IMR-90 (cell line): ENCODE data around the gene COL23A1. TPM values are rescaled to one million over a fixed set of nuclear protein-coding genes. Genes with fewer than 3 reads are reported as not detected.

Experiments
- ATAC-seq: fragments of 200-7000 bp; cut with Tn5 transposase; 2 replicates; pipeline ENCODE4 v1.9.1; 2020; ENCODE audit warnings: low read depth, mild to moderate bottlenecking, moderate library complexity
- BruUV-seq: library from RNA; stranded (reverse); fragments of 400-500 nt; replicated peaks from 2 replicates; lab custom pipeline; 2021; lab: Mats Ljungman, UMichigan
- CTCF ChIA-PET: fragments of 300-600 bp; formaldehyde crosslinking; extraction: SDS; loops from one replicate; lab custom pipeline; 2021; ENCODE audit warnings: antibody characterized with exemption; lab: Yijun Ruan, JAX
- POLR2A ChIA-PET: fragments of 300-600 bp; sonication (Branson Sonifier 250); formaldehyde crosslinking; loops from one replicate; lab custom pipeline; 2022; ENCODE audit warnings: antibody characterized with exemption; ENCODE audit not compliant: unreplicated experiment; lab: Charles Lee
- DNase-seq: peaks from one replicate; pipeline ENCODE4 v3.0.0; 2013
- H2AFZ ChIP-seq: replicated peaks from 2 replicates; pipeline ENCODE3; 2013; ENCODE audit warnings: low read length, mild to moderate bottlenecking; ENCODE audit not compliant: poor library complexity
- H2AK5ac ChIP-seq: 2 replicates; pipeline ENCODE4 v1.6.1; 2013; ENCODE audit warnings: low read depth, low read length, inconsistent platforms
- H2AK9ac ChIP-seq: replicated peaks from 2 replicates; pipeline ENCODE3; 2013; ENCODE audit warnings: mild to moderate bottlenecking, low read depth, low read length, moderate library complexity; ENCODE audit not compliant: poor library complexity
- H2BK120ac ChIP-seq: 2 replicates; pipeline ENCODE4 v1.6.1; 2013; ENCODE audit warnings: low read depth, low read length, inconsistent platforms
- H2BK15ac ChIP-seq: 3 replicates; pipeline ENCODE4 v1.6.1; 2013; ENCODE audit warnings: low read depth, low read length, inconsistent platforms
- H2BK20ac ChIP-seq: 2 replicates; pipeline ENCODE4 v1.6.1; 2013; ENCODE audit warnings: low read depth, mild to moderate bottlenecking, inconsistent platforms, low read length, moderate library complexity
- H2BK5ac ChIP-seq: 2 replicates; pipeline ENCODE4 v1.6.1; 2013; ENCODE audit warnings: mild to moderate bottlenecking, low read depth, low read length, inconsistent platforms; ENCODE audit not compliant: poor library complexity, severe bottlenecking
- H3K14ac ChIP-seq: replicated peaks from 2 replicates; pipeline ENCODE4 v1.6.1; 2013; ENCODE audit warnings: low read depth, low read length, inconsistent platforms
- H3K18ac ChIP-seq: 2 replicates; pipeline ENCODE4 v1.6.1; 2013; ENCODE audit warnings: low read depth, low read length, control low read depth
- H3K23ac ChIP-seq: 2 replicates; pipeline ENCODE4 v1.6.1; 2013; ENCODE audit warnings: low read depth, low read length, inconsistent platforms
- H3K27ac ChIP-seq: 2 replicates; pipeline ENCODE4 v1.5.1; 2013; ENCODE audit warnings: mild to moderate bottlenecking, control low read depth, low read length; ENCODE audit not compliant: insufficient read depth
- H3K27me3 ChIP-seq: 2 replicates; pipeline ENCODE4 v1.6.1; 2013; ENCODE audit warnings: low read length; ENCODE audit not compliant: control insufficient read depth, insufficient read depth
- H3K36me3 ChIP-seq: 2 replicates; pipeline ENCODE4 v1.6.1; 2013; ENCODE audit warnings: low read length, mixed read lengths; ENCODE audit not compliant: control insufficient read depth, insufficient read depth
- H3K4ac ChIP-seq: 2 replicates; pipeline ENCODE4 v1.6.1; 2013; ENCODE audit warnings: low read depth, low read length, inconsistent platforms
- H3K4me1 ChIP-seq: 2 replicates; pipeline ENCODE4 v1.6.1; 2013; ENCODE audit warnings: low read length, mixed read lengths; ENCODE audit not compliant: control insufficient read depth, insufficient read depth
- H3K4me2 ChIP-seq: 2 replicates; pipeline ENCODE4 v1.6.1; 2013; ENCODE audit warnings: low read depth, mild to moderate bottlenecking, control low read depth, low read length, moderate library complexity
- H3K4me3 ChIP-seq: 2 replicates; pipeline ENCODE4 v1.5.1; 2013; ENCODE audit warnings: low read depth, mild to moderate bottlenecking, control low read depth, low read length, moderate library complexity; ENCODE audit not compliant: insufficient read depth
- H3K56ac ChIP-seq: 2 replicates; pipeline ENCODE4 v1.6.1; 2013; ENCODE audit warnings: low read length, inconsistent platforms; ENCODE audit not compliant: insufficient read depth; ENCODE audit errors: extremely low read depth
- H3K79me1 ChIP-seq, 2 experiments: 2 replicates each; pipeline ENCODE4 v1.6.1; 2013; ENCODE audit warnings: low read length in 2 of 2, inconsistent platforms in 1 of 2, low read depth in 1 of 2
- H3K9ac ChIP-seq: 2 replicates; pipeline ENCODE4 v1.6.1; 2013; ENCODE audit warnings: low read depth, low read length, control low read depth
- H3K9me1 ChIP-seq: 2 replicates; pipeline ENCODE4 v1.6.1; 2013; ENCODE audit warnings: low read length, inconsistent platforms; ENCODE audit not compliant: insufficient read depth
- H3K9me3 ChIP-seq: 2 replicates; pipeline ENCODE4 v1.6.1; 2013; ENCODE audit warnings: low read length; ENCODE audit not compliant: control insufficient read depth, insufficient read depth
- H4K20me1 ChIP-seq: 2 replicates; pipeline ENCODE4 v1.6.1; 2013; ENCODE audit warnings: low read length, inconsistent platforms; ENCODE audit not compliant: insufficient read depth
- H4K5ac ChIP-seq: 2 replicates; pipeline ENCODE4 v1.6.1; 2013; ENCODE audit warnings: mild to moderate bottlenecking, low read depth, low read length, control low read depth
- H4K8ac ChIP-seq, 2 experiments: 2 replicates each; pipeline ENCODE4 v1.6.1; 2013; ENCODE audit warnings: low read depth in 2 of 2, low read length in 2 of 2, control low read depth in 1 of 2, inconsistent platforms in 1 of 2
- H4K91ac ChIP-seq: 2 replicates; pipeline ENCODE4 v1.6.1; 2013; ENCODE audit warnings: low read depth, low read length, inconsistent platforms; ENCODE audit not compliant: insufficient read depth
- CEBPB ChIP-seq: IDR thresholded peaks from 2 replicates; pipeline ENCODE4 v1.6.1; 2012; ENCODE audit warnings: low read depth, low read length, improper control_type of control experiment
- CHD1 ChIP-seq: IDR thresholded peaks from 2 replicates; pipeline ENCODE4 v1.6.1; 2012; ENCODE audit warnings: low read depth, low read length, improper control_type of control experiment
- MAFK ChIP-seq: IDR thresholded peaks from 2 replicates; pipeline ENCODE4 v1.6.1; 2012; ENCODE audit warnings: low read depth, low read length, improper control_type of control experiment
- MAZ ChIP-seq: IDR thresholded peaks from 2 replicates; pipeline ENCODE4 v1.6.1; 2012; ENCODE audit warnings: low read depth, mild to moderate bottlenecking, low read length, improper control_type of control experiment, moderate library complexity, borderline replicate concordance
- NFE2L2 ChIP-seq: fragments of 150-350 bp; IDR thresholded peaks from 2 replicates; pipeline ENCODE4 v1.6.1; 2016; ENCODE audit warnings: low read depth, mild to moderate bottlenecking, low read length
- POLR2A ChIP-seq: IDR thresholded peaks from 2 replicates; pipeline ENCODE4 v1.6.1; 2012; ENCODE audit warnings: mild to moderate bottlenecking, low read depth, low read length
- RAD21 ChIP-seq: IDR thresholded peaks from 2 replicates; pipeline ENCODE4 v1.6.1; 2012; ENCODE audit warnings: low read length, improper control_type of control experiment
- RFX5 ChIP-seq: IDR thresholded peaks from 2 replicates; pipeline ENCODE4 v1.8.0; 2012; ENCODE audit warnings: low read depth, mild to moderate bottlenecking, low read length, moderate library complexity
- SMC3 ChIP-seq: fragments of 150-350 bp; IDR thresholded peaks from 2 replicates; pipeline ENCODE4 v1.6.1; 2016; ENCODE audit warnings: low read depth, mild to moderate bottlenecking, antibody characterized with exemption, low read length, moderate library complexity
- WGBS, 2 experiments: methylation state at CpG; one replicate each; pipeline versions ENCODE4 v1.1.5 to v1.1.7; 2013; ENCODE audit warnings: missing lambda C conversion rate in 2 of 2; ENCODE audit not compliant: insufficient read length in 1 of 2; ENCODE audit errors: extremely low coverage in 2 of 2; 5-methylcytosine and 5-hydroxymethylcytosine counted together
- dilution Hi-C: fragments of 300-500 bp; cut with HindIII; formaldehyde crosslinking; loops from one replicate; pipeline ENCODE4 v1.14.3; 2018; ENCODE audit warnings: low sequenced_read_pairs; ENCODE audit not compliant: unreplicated experiment
- in situ Hi-C: fragments of 300-500 bp; cut with MboI; formaldehyde crosslinking; loops from 3 replicates; pipeline ENCODE4 v1.14.3; 2019; ENCODE audit warnings: low sequenced_read_pairs, inconsistent platforms, mixed read lengths
- intact Hi-C: fragments of 100-400 bp; cut with micrococcal nuclease; formaldehyde crosslinking; loops from 2 replicates; pipeline ENCODE4 v1.10.0; 2022
- polyA plus RNA-seq, 3 experiments: library from polyadenylated mRNA; depleted of rRNA; stranded (reverse); fragments of >200 nt; gene quantifications; 2 replicates each; pipeline ENCODE4 v1.2.3, GENCODE V29; 2012; ENCODE audit warnings: low replicate concordance in 1 of 3
- total RNA-seq: library from RNA; depleted of rRNA; stranded (reverse); fragments of >200 nt; gene quantifications from 2 replicates; pipeline ENCODE4 v1.2.3, GENCODE V29; 2012
- TF ChIP-seq, protein P1 (sequence below): fragments of 150-350 bp; IDR thresholded peaks from 2 replicates; pipeline ENCODE4 v1.6.1; 2016; ENCODE audit warnings: low read depth, mild to moderate bottlenecking, low read length, moderate library complexity, borderline replicate concordance
- TF ChIP-seq, protein P2 (sequence below): fragments of 150-350 bp; IDR thresholded peaks from 2 replicates; pipeline ENCODE4 v1.6.1; 2017; ENCODE audit warnings: mild to moderate bottlenecking, antibody characterized with exemption, low read length, low read depth
- TF ChIP-seq, protein P3 (sequence below): conservative IDR thresholded peaks from 2 replicates; pipeline ENCODE4 v1.5.1; 2012; ENCODE audit warnings: mild to moderate bottlenecking, low read depth, low read length, improper control_type of control experiment

The COL23A1 gene
- total and polyA plus RNA-seq, 2 of the 4 experiments (the other 2 are of a cell fraction), result not detected

DNA sequence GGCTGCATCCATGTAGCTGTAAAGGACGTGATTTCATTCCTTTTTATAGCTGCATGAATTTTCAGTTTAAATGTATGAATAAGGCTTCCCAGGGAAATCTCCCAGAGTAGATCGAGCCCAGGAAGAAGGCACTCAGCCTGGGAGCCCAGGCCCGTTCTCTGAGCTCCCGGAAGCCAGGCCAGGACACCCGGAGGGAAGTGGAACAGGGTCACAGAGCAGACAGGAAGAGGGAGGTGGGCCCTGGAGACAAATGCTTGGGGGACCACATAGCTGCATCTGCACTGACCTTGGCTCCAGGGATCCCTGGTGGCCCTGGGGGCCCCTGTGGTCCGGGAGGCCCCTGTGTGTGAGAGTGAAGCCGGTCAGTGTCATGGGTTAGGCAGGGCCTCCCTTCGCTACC, 337.9 kb downstream of the COL23A1 start:
- Histone ChIP-seq H4K91ac (no peak overlapping the region), H3K56ac (no peak overlapping the region), H3K4ac (no peak overlapping the region), H2BK20ac (no peak overlapping the region), H2AK9ac (no peak overlapping the region), H3K18ac (no peak overlapping the region), H4K20me1 (no peaks in the 10 kb centered on the region), H3K23ac (no peak overlapping the region), H2BK5ac (no peak overlapping the region), H3K27me3 (peaks cover 2% of the 10 kb centered on the region; the same call in 1 of the 2 replicates), H3K9me3 (no peaks in the 10 kb centered on the region), H4K5ac (no peak overlapping the region), H3K4me2 (no peak overlapping the region), H3K4me1 (no peaks in the 10 kb centered on the region), H3K79me1 (no peaks in the 10 kb centered on the region), H2AK5ac (no peak overlapping the region), H3K9ac (no peak overlapping the region), H3K14ac (no peak overlapping the region), H3K36me3 (no peaks in the 10 kb centered on the region), H2AFZ (no peak overlapping the region), H3K27ac (no peak overlapping the region), H3K4me3 (no peak overlapping the region), H2BK120ac (no peak overlapping the region), H4K8ac (no peak overlapping the region), H3K9me1 (no peaks in the 10 kb centered on the region), H2BK15ac (no peak overlapping the region)
- no peak for DNase-seq
- ChIA-PET POLR2A (no interaction called here), CTCF (no interaction called here)
- TF ChIP-seq MAZ, result no peak
- TF ChIP-seq, protein P1, sequence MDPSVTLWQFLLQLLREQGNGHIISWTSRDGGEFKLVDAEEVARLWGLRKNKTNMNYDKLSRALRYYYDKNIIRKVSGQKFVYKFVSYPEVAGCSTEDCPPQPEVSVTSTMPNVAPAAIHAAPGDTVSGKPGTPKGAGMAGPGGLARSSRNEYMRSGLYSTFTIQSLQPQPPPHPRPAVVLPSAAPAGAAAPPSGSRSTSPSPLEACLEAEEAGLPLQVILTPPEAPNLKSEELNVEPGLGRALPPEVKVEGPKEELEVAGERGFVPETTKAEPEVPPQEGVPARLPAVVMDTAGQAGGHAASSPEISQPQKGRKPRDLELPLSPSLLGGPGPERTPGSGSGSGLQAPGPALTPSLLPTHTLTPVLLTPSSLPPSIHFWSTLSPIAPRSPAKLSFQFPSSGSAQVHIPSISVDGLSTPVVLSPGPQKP, result no peak
- no peak for TF ChIP-seq SMC3
- TF ChIP-seq NFE2L2, result no peak
- no peak for TF ChIP-seq MAFK
- TF ChIP-seq RFX5, result no peak
- no peak for TF ChIP-seq CHD1
- TF ChIP-seq, protein P2, sequence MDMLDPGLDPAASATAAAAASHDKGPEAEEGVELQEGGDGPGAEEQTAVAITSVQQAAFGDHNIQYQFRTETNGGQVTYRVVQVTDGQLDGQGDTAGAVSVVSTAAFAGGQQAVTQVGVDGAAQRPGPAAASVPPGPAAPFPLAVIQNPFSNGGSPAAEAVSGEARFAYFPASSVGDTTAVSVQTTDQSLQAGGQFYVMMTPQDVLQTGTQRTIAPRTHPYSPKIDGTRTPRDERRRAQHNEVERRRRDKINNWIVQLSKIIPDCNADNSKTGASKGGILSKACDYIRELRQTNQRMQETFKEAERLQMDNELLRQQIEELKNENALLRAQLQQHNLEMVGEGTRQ, result no peak
- no peak for TF ChIP-seq POLR2A
- TF ChIP-seq, protein P3, sequence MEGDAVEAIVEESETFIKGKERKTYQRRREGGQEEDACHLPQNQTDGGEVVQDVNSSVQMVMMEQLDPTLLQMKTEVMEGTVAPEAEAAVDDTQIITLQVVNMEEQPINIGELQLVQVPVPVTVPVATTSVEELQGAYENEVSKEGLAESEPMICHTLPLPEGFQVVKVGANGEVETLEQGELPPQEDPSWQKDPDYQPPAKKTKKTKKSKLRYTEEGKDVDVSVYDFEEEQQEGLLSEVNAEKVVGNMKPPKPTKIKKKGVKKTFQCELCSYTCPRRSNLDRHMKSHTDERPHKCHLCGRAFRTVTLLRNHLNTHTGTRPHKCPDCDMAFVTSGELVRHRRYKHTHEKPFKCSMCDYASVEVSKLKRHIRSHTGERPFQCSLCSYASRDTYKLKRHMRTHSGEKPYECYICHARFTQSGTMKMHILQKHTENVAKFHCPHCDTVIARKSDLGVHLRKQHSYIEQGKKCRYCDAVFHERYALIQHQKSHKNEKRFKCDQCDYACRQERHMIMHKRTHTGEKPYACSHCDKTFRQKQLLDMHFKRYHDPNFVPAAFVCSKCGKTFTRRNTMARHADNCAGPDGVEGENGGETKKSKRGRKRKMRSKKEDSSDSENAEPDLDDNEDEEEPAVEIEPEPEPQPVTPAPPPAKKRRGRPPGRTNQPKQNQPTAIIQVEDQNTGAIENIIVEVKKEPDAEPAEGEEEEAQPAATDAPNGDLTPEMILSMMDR, result no peak
- no peak for TF ChIP-seq CEBPB
- no peak for TF ChIP-seq RAD21
- BruUV-seq, result no TSS peak
- no CpG with 5 or more reads among the region's 8 CpGs for WGBS, 2 experiments
- in situ Hi-C loops, result no loop called here
- intact Hi-C loops, result no loop called here
- dilution Hi-C loops, result no loop called here
- ATAC-seq, result no peak
